ENCODE results near the gene SLC26A3.

The SLC26A3 gene

DNA sequence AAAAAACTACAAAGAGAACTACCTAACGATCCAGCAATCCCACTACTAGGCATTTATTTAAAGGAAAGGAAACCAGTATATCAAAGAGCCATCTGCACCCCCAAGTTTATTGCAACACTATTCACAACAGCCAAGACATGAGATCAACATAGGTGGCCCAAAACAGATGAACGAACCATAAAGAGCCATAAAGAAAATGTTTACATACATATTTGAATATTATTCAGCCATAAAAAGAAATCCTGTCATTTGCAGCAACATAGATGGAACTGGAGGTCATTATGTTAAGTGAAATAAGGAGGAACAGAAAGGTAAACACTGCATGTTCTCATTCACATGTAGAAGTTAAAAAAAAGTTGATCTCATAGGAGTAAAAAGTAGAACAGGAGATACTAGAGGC is 15.6 kb upstream of the SLC26A3 start:
- no peak overlapping the region for H3K27ac ChIP-seq
- DNase-seq (ENCODE audit: low read depth, low spot score), result no peak

GRCh38 chr7:107816011-107816566 is 13.1 kb upstream of the SLC26A3 start:
- H3K27ac ChIP-seq, result no peak overlapping the region
- no peak for DNase-seq (ENCODE audit: low read depth, low spot score)

DNA sequence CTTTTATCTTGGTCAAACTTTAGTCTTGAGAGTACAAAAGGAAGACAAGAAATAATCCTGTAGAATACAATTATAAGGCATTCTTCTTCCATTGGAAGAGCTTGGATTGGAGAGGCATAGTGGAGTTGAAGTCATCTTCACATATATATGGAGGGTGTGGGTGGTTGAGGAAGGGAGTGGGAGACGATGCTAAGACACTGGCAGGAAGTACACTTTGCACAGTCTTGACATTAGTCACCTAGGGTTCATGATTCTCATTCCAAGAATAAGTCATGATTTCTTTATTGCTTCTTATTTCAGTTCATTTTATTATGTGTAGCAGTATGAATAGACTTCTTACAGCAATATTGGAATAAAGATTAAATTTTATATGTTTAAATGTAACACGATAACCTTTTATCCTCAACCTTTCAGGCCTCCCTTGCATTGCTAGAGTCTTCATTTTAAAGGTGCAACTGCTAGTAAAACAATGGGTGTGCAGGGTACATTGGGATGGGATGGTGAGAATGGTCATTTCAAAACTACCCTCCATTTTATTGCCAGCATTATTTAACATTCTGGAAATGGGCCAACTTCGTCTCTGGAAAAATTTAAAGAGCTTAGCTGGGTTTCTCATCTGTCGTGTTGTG is 12.3 kb upstream of the SLC26A3 start:
- no peak for DNase-seq (ENCODE audit: low read depth, low spot score)
- no peak overlapping the region for H3K27ac ChIP-seq

GRCh38 chr7:107813524-107813923 is 10.5 kb upstream of the SLC26A3 start:
- H3K27ac ChIP-seq, result no peak overlapping the region
- DNase-seq (ENCODE audit: low read depth, low spot score), result no peak

DNA sequence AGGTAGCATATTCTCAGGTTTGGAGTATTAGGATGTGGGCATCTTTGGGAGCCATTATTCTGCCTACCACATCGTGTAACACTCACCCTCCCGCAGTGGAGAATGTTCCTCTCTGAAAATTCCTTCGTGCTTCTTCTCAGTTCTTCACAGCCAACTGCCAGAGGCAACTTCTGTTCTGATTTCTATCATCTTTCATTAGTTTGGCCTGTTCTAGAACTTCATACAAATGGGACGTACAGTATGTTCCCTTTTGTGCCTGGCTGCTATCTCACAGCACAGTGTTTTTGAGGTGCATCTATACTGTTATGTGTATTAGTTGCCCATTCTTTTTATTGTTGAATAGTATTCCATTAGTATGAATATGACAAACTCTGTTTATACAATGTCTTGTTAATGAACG is 8.9 kb upstream of the SLC26A3 start:
- no peak for DNase-seq (ENCODE audit: low read depth, low spot score)
- no peak overlapping the region for H3K27ac ChIP-seq

DNA sequence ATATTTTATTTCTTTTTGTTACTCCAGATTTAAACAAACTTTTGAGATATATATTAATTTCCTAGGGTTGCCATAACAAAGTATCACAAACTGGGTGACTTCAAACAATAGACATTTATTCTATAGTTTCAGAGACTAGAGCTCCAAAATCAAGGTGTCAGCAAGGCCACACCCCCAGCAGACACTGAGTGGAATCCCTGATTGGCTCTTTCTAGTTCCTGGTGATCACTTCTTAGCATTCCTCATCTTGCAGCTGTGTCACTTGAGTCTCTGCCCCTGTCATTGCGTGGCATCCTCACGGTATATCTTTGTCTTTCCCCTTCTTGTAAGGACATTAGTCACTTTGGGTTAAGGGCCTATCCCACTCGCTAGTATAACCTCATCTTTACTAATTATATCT is 7.6 kb upstream of the SLC26A3 start:
- no peak overlapping the region for H3K27ac ChIP-seq
- no peak for DNase-seq (ENCODE audit: low read depth, low spot score)

DNA sequence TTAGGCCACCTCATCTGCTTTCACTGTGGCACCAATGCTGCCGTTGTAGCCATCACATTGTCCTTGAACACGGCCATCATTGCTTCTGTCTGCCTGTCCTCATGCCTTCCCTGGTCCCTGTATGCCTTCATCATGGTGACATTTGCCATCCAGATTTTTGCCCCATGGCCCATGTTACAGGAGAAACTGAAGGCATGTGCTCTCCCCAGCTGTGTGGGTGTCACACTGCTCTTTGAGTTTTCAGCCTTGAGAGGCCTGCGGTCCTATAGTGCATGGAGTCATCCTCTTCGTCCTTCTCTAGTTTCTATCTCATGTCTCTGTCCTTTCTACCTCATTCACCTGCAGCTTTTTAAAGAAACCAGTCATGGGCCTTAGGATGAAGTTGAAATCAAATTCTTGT is 6.2 kb upstream of the SLC26A3 start:
- no peak overlapping the region for H3K27ac ChIP-seq
- DNase-seq (ENCODE audit: low read depth, low spot score), result no peak

GRCh38 chr7:107799647-107800264 is 3.3 kb downstream of the SLC26A3 start:
- H3K27ac ChIP-seq, result no peak overlapping the region
- no peak for DNase-seq (ENCODE audit: low read depth, low spot score)

DNA sequence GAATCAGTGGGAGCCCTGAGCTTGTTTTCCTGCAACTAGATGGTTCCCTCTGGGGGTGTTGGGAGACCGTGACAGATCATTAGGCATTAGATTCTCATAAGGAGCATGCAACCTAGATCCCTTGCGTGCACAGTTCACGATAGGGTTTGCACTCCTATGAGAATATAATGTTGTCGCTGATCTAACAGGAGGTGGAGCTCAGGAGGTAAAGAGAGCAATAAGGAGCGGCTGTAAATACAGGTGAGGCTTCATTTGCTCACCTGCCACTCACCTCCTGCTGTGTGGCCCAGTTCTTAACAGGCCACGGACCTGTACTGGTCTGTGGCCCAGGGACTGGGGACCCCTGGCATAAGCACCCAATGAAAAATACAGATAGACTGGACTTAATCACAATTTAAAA is 10.7 kb downstream of the SLC26A3 start:
- no peak for DNase-seq (ENCODE audit: low read depth, low spot score)
- no peak overlapping the region for H3K27ac ChIP-seq

DNA sequence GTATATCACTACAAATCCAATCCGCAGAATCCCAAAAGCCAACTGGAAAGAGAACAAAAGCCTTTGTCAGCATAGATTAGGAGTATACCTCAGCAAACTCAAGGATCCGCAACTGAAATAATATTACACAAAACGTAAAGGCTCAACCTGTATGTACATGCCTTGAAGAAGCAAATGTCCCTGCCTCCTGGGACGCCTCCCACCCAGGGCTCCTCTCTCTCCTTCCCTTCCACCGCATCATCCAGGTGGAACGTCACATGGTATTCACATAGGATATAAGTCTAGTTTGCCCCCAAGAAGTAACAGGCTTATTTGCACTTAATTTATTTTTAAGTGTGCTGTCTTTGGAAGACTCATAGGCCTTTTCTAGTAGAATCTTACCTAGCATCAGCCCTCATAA is 13.4 kb downstream of the SLC26A3 start:
- no peak for DNase-seq (ENCODE audit: low read depth, low spot score)
- H3K27ac ChIP-seq, result no peak overlapping the region

DNA sequence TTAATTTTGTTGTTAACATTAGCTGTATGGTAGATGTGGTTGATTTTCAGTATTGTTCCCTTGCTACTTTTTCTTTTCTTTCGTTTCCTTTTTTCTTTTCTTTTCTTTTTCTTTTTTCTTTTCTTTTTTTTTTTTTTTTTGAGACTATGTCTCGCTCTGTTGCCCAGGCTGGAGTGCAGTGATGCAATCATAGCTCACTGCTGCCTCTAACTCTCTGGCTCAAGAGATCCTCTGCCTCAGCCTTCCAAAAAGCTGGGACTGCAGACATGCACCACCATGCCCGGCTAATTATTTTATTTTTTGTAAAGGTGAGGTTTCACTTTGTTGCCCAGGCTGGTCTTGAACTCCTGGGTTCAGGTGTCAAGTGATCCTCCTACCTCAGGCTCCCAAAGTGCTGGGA is 14.4 kb downstream of the SLC26A3 start:
- DNase-seq (ENCODE audit: low read depth, low spot score), result no peak
- H3K27ac ChIP-seq, result no peak overlapping the region

DNA sequence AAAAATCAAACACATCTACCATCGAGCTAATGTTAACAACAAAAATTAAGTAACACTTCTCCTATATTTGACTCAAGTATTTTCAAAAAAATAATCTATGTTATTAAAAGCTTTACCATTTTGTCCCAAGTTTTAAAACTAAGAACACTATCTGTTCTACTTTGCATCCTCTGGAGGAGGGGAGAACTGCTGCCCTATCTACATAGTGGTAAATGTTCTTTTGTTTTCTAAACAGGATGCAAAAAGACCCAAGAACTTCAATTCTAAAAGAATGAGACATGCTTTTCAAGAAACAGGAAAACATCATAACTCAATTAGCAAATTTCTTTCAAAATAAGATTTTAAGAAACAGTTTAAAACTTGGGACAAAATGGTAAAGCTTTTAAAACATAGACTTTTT is 14.8 kb downstream of the SLC26A3 start:
- H3K27ac ChIP-seq, result no peak overlapping the region
- DNase-seq (ENCODE audit: low read depth, low spot score), result no peak

- no peak overlapping the region for H3K27ac ChIP-seq
Observed at GRCh38 chr7:107785926-107786325, 17.1 kb downstream of the SLC26A3 start.

DNA sequence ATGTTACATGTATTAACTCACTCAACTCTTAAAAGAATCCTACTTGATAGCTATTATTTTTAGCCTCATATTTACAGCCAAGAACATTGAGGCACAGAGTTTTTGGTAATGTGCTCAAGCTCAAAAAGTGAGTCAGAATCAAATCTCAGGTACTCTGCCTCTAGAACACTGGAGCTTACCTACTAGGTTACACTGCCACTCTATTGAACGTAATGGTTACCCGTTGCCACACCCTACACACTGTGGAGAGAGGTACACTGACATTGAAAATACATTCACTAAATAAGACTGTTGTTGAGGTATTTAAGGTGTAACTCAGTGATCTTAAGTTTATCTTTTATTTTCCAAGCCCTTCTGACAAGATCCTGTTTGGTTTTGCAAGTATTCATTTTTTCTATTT is 17.9 kb downstream of the SLC26A3 start:
- no peak overlapping the region for H3K27ac ChIP-seq
- no peak for DNase-seq (ENCODE audit: low read depth, low spot score)

More at GRCh38 chr7:107785926-107786325, 17.1 kb downstream of the SLC26A3 start:
- no peak for DNase-seq (ENCODE audit: low read depth, low spot score)

DNA sequence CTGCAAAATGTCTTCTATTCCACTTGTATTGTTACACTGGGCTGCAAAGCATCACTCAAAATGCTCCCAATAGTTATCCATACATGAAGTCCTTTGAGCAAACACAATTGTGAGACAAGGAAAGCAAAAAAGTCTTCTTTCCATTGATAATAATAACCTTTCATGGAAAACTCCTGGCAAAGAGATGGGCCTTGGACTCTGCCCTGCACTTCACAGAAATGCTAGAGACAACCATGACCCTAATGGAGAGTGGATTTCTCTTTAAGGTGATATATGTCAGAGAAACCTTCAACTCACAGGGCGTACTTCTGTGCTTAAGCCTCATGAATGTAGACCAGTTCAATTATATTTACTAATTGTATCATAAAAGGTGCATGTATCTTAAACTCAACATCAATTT is 19.4 kb downstream of the SLC26A3 start:
- DNase-seq (ENCODE audit: low read depth, low spot score), result no peak
- no peak overlapping the region for H3K27ac ChIP-seq

- no peak for DNase-seq (ENCODE audit: low read depth, low spot score)
- no peak overlapping the region for H3K27ac ChIP-seq
Observed at GRCh38 chr7:107782374-107782773, 20.6 kb downstream of the SLC26A3 start.

DNA sequence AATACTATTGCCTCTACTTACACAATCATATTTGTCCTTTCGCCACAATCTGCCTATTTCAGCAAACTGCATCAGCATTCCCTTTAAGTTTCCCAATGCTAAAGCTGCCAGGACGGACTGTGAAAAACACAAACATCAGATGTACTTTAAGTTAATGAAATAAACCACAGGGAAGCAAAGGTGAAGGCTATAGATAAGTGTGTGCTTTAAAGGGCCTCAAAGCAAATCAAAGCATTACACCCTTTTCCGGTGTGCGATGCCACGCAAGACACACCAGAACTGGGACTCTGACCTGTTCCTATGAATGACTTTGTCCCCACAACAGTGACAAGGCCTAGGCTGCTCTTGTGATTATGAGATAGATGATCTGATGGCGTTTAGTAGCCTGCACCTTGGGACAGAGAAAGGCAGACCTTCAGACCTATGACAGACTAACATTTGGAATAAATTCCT is 23.4 kb downstream of the SLC26A3 start:
- DNase-seq (ENCODE audit: low read depth, low spot score), result no peak
- H3K27ac ChIP-seq, result no peak overlapping the region

GRCh38 chr7:107778283-107778682 is 24.7 kb downstream of the SLC26A3 start:
- no peak for DNase-seq (ENCODE audit: low read depth, low spot score)
- no peak overlapping the region for H3K27ac ChIP-seq

DNA sequence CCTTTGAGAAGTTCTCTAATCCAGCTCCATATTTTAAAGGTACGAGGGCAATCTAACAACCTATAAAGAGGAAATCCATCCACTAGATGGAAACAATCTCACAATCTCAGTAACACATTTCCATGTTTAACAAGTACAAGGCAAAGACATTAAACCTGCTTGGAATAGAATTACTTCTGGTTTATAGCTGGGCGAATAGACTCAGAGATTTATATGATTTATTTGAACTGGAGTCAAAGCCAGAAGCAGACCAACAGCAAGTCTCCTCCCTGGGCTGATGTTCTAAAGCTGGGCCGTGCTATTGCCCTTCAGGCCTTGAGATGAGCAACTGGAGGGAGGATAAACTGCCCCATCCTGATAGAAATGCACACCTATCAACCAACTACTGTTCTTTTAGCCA is 25.3 kb downstream of the SLC26A3 start:
- no peak overlapping the region for H3K27ac ChIP-seq
- no peak for DNase-seq (ENCODE audit: low read depth, low spot score)

- no peak overlapping the region for H3K27ac ChIP-seq
- no peak for DNase-seq (ENCODE audit: low read depth, low spot score)
Observed at GRCh38 chr7:107773027-107773426, 30.0 kb downstream of the SLC26A3 start.

DNA sequence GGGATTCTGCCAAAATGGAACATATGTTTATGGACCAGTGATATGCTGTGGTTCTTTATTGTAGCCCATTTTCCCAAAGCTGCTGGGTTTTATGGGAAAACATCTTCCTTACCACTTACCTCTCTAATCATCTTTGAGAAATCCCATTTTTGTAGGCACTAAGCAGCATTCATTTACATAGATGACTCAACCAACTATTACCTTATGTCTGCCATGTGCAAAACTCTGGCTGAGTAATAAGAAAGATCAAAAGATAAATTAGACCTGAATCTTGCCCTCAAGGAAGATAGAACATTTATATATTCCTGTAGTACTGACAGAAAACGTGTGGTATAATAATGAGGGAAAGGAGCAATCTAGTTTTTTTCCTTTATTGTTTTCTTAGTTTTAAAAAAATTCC is 34.8 kb downstream of the SLC26A3 start:
- no peak overlapping the region for H3K27ac ChIP-seq
- peak; percentile 40 for DNase-seq (ENCODE audit: low read depth, low spot score)

- DNase-seq (ENCODE audit: low read depth, low spot score), result no peak
- no peak overlapping the region for H3K27ac ChIP-seq
Observed at GRCh38 chr7:107767391-107767790, 35.6 kb downstream of the SLC26A3 start.
